HepG2 (cell line): Measurements from ENCODE around the gene TMEFF1. TPM values are rescaled to one million over a fixed set of nuclear protein-coding genes. Genes with fewer than 3 reads are reported as not detected.

Experiments used
- ATAC-seq: fragments of 200-7000 bp; cut with Tn5 transposase; 3 replicates; pipeline ENCODE4 v1.9.1; 2020; ENCODE audit warnings: mild to moderate bottlenecking, moderate library complexity
- BruUV-seq: library from RNA; stranded (reverse); fragments of 400-500 nt; replicated peaks from 2 replicates; lab custom pipeline; 2021; lab: Mats Ljungman, UMichigan
- CTCF ChIA-PET: fragments of 300-600 bp; formaldehyde crosslinking; extraction: SDS; loops from one replicate; lab custom pipeline; 2021; ENCODE audit warnings: low total read pairs, inconsistent platforms, low intra/inter-chr PET ratio; lab: Yijun Ruan, JAX
- POLR2A ChIA-PET: fragments of 350-600 bp; sonication (Branson Sonifier 250); formaldehyde crosslinking; loops from one replicate; lab custom pipeline; 2020; ENCODE audit warnings: antibody characterized with exemption, inconsistent platforms; lab: Yijun Ruan, JAX
- DNase-seq: peaks from one replicate; pipeline ENCODE4 v3.0.0-alpha.2; 2015; ENCODE audit warnings: low spot score
- FAIRE-seq: peaks from 3 replicates; lab custom pipeline; 2011; peaks lifted over from hg19 to GRCh38; lab: Jason Lieb, UNC
- H2AFZ ChIP-seq: one replicate; pipeline ENCODE4 v1.6.1; 2011; ENCODE audit warnings: low read length, inconsistent platforms
- H3K27ac ChIP-seq: fragments of 300-600 bp; 3 replicates; pipeline ENCODE4 v1.8.0; 2011; ENCODE audit warnings: mixed run types, mild to moderate bottlenecking, mixed read lengths, low read length, inconsistent platforms; ENCODE audit not compliant: insufficient read depth; ENCODE audit errors: extremely low read length
- H3K27me3 ChIP-seq, 2 experiments: fragments of 200-600 bp in 1 of 2; 2 replicates in 1 of 2; 3 replicates in 1 of 2; pipeline versions ENCODE4 v1.6.0 to v1.8.0; 2011; ENCODE audit warnings: low read length in 2 of 2, mild to moderate bottlenecking in 2 of 2, moderate library complexity in 2 of 2, inconsistent platforms in 1 of 2; ENCODE audit not compliant: insufficient read depth in 2 of 2, control insufficient read depth in 1 of 2
- H3K36me3 ChIP-seq, 2 experiments: fragments of 200-600 bp in 1 of 2; replicated peaks in 1 of 2; 2 replicates in 1 of 2; 3 replicates in 1 of 2; pipeline versions ENCODE4 v1.5.1 to v1.8.0; 2011; ENCODE audit warnings: low read length in 2 of 2, inconsistent platforms in 1 of 2; ENCODE audit not compliant: insufficient read depth in 2 of 2, control insufficient read depth in 1 of 2
- H3K4me1 ChIP-seq: 2 replicates; pipeline ENCODE4 v1.5.1; 2012; ENCODE audit warnings: low read length, inconsistent platforms; ENCODE audit not compliant: insufficient read depth
- H3K4me2 ChIP-seq: 2 replicates; pipeline ENCODE4 v1.6.0; 2011; ENCODE audit warnings: low read depth, low read length, inconsistent platforms
- H3K4me3 ChIP-seq, 3 experiments: fragments of 200-600 bp in 1 of 3; sonication (generic), shearing (Covaris generic) in 1 of 3; replicated peaks in 1 of 3; 2 replicates each; pipeline ENCODE4 v1.5.1; 2011 to 2016; ENCODE audit warnings: low read length in 3 of 3, inconsistent platforms in 2 of 3, low read depth in 2 of 3, mild to moderate bottlenecking in 2 of 3, control low read depth in 1 of 3, mixed read lengths in 1 of 3; ENCODE audit not compliant: insufficient read depth in 1 of 3
- H3K79me2 ChIP-seq: one replicate; pipeline ENCODE4 v1.6.1; 2011; ENCODE audit warnings: low read length, inconsistent platforms; ENCODE audit not compliant: insufficient read depth
- H3K9ac ChIP-seq: 2 replicates; pipeline ENCODE4 v1.6.0; 2011; ENCODE audit warnings: mild to moderate bottlenecking, low read depth, low read length, inconsistent platforms; ENCODE audit not compliant: insufficient read depth
- H3K9me3 ChIP-seq: 2 replicates; pipeline ENCODE4 v1.5.1; 2012; ENCODE audit warnings: mild to moderate bottlenecking, low read length
- H4K20me1 ChIP-seq: 2 replicates; pipeline ENCODE4 v1.6.0; 2011; ENCODE audit warnings: inconsistent platforms, mild to moderate bottlenecking, low read length, moderate library complexity; ENCODE audit not compliant: insufficient read depth
- HNF4A ChIP-seq: sonication (generic); formaldehyde crosslinking; IDR thresholded peaks from 2 replicates; pipeline ENCODE4 v1.4.0; 2020; ENCODE audit warnings: missing genetic modification reagents
- UBTF ChIP-seq: sonication (generic); formaldehyde crosslinking; IDR thresholded peaks from 2 replicates; pipeline ENCODE4 v1.4.0; 2020; ENCODE audit warnings: mild to moderate bottlenecking, missing genetic modification reagents
- ZNF546 ChIP-seq: sonication (generic); formaldehyde crosslinking; conservative IDR thresholded peaks from 2 replicates; pipeline ENCODE4 v1.8.1; 2023; ENCODE audit warnings: mild to moderate bottlenecking, missing genetic modification reagents
- whole genome bisulfite sequencing: methylation state at CpG from one replicate; pipeline ENCODE4 v1.1.6; 2017; ENCODE audit warnings: low lambda C conversion rate; 5-methylcytosine and 5-hydroxymethylcytosine counted together
- in situ Hi-C: cut with HindIII; loops from 2 replicates; pipeline ENCODE4 v1.10.0; 2017; ENCODE audit warnings: low pct_unique_long_range_greater_than_20kb; ENCODE audit not compliant: extremely low pct_ligation_motif_present
- intact Hi-C: fragments of 100-400 bp; cut with micrococcal nuclease; formaldehyde crosslinking; loops from one replicate; pipeline ENCODE4 v1.10.0; 2022; ENCODE audit not compliant: unreplicated experiment
- polyA plus RNA-seq, 8 experiments: library from polyadenylated mRNA; depleted of rRNA in 3 of 8; stranded (reverse) in 7 of 8; unstranded in 1 of 8; fragments of >200 nt; fragmentation: Illumina TruSeq in 4 of 8; extraction: Trizol in 4 of 8; gene quantifications; 2 replicates each; pipeline versions ENCODE4 v1.2.1 to v1.2.3, GENCODE V29; 2011 to 2016; ENCODE audit warnings: low read depth in 4 of 8, missing spikeins in 1 of 8, mixed read lengths in 1 of 8; ENCODE audit not compliant: insufficient read depth in 1 of 8
- total RNA-seq, 5 experiments: library from RNA; depleted of rRNA; stranded (reverse); fragments of >200 nt; fragmentation: Illumina TruSeq; extraction: Trizol; gene quantifications; 2 replicates each; pipeline ENCODE4 v1.2.3, GENCODE V29; 2016; ENCODE audit warnings: low read depth in 1 of 5

TMEFF1 gene
- total and polyA plus RNA-seq, 2 of the 13 experiments (the other 11 are each of a cell fraction or from before 2014, with no cell fraction given), result 0.87 to 1.9 TPM

DNA sequence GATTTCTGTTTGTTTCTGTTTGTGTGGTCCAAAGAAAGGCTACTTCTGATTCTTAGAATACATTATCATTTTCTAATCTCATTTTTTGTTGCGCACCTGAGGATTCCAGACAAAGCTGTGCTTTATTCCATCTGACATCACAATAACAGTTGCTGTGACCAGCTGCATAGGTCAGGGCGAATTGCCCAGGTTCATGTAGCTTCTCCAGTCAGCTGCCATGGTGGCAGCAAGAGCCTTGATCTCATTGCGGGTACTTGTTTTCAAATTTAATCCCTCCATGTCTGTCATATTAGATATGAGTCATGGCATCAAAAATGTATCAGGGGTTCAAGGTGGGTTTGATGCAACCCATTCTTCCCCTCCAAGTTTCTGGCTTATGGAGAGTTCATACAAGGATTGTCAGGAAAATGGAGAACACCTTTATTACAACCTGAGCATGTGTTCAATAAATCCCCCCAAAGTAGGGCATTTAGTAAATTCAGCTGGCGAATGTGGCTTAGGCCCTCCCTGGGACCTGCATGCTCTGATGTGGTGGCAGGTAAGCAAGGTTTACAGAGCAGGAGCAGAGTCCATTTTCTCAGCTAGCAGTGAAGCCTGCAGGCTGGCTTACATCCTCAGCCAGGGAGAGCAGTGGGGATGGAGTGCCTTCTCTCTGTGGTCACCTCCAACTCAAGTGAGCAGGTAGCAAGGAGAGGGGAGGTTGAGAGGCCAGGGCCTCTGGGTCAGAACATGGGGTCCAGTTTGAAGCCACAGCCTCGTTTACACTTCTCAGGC is 118.9 kb downstream of the TMEFF1 start:
- FAIRE-seq (no peak), ATAC-seq (peak; percentile 85), DNase-seq (no peak)
- H4K20me1 ChIP-seq, result no peaks in the 10 kb centered on the region
- no TSS peak for BruUV-seq
- H3K79me2 ChIP-seq, result no peaks in the 10 kb centered on the region
- TF ChIP-seq ZNF546 (CRISPR knock-in tag) (no peak), UBTF (CRISPR knock-in tag) (peak; percentile 69), HNF4A (CRISPR knock-in tag) (peak; percentile 53; the same call in 1 of the 2 replicates)
- H3K27ac ChIP-seq, result no peak overlapping the region
- no peaks in the 10 kb centered on the region for H3K36me3 ChIP-seq
- ChIA-PET CTCF (no interaction called here), POLR2A (interaction anchor here (0.8 kb wide), 1 partner anchor 41 kb away, joined by 3 read pairs; no protein-coding TSS in a partner anchor)
- H3K27me3 ChIP-seq, result no peaks in the 10 kb centered on the region
- in situ Hi-C loops (loop anchor here (5.0 to 25.0 kb wide), 4 partner anchors 85 to 1430 kb away; no protein-coding TSS in a partner anchor), intact Hi-C loops (no loop called here)
- no peak overlapping the region for H3K4me2 ChIP-seq
- no peak overlapping the region for H2AFZ ChIP-seq
- WGBS, result 40% methylated on average over 5 of the region's 5 CpGs
- no peak overlapping the region for H3K4me3 ChIP-seq
- H3K9ac ChIP-seq, result no peak overlapping the region
- H3K4me1 ChIP-seq, result peaks cover 17% of the 10 kb centered on the region
- H3K9me3 ChIP-seq, result no peaks in the 10 kb centered on the region
